MM.1S (cell line): ENCODE measurements around the gene ULBP1.
"Not testable (repeated sequence)": the region's sequence is repeated elsewhere in the genome, so short reads cannot be mapped to it uniquely, and the experiment has no call there.

Source experiments
- DNase-seq: peaks from one replicate; pipeline ENCODE4 v3.0.0-alpha.2; 2015
- H2AFZ ChIP-seq: fragments of 300-600 bp; sonication (generic); 2 replicates; pipeline ENCODE4 v1.6.0; 2016; ENCODE audit warnings: antibody characterized with exemption, low read length
- H3F3A ChIP-seq: fragments of 300-600 bp; sonication (generic); 2 replicates; pipeline ENCODE4 v1.6.1; 2016; ENCODE audit warnings: mild to moderate bottlenecking, antibody characterized with exemption, low read length, moderate library complexity, mixed read lengths; ENCODE audit not compliant: insufficient read depth
- H3K27ac ChIP-seq: fragments of 300-600 bp; sonication (generic); 2 replicates; pipeline ENCODE4 v1.5.1; 2016; ENCODE audit warnings: mild to moderate bottlenecking, low read length
- H3K27me3 ChIP-seq: fragments of 300-600 bp; sonication (generic); replicated peaks from 2 replicates; pipeline ENCODE4 v1.6.0; 2016; ENCODE audit warnings: low read length; ENCODE audit not compliant: insufficient read depth
- H3K36me3 ChIP-seq: fragments of 300-600 bp; sonication (generic); replicated peaks from 2 replicates; pipeline ENCODE4 v1.6.1; 2016; ENCODE audit warnings: mild to moderate bottlenecking, low read length, mixed read lengths; ENCODE audit not compliant: insufficient read depth
- H3K4me1 ChIP-seq: fragments of 300-600 bp; sonication (generic); 2 replicates; pipeline ENCODE4 v1.6.1; 2016; ENCODE audit warnings: low read length, mixed read lengths
- H3K4me2 ChIP-seq: fragments of 300-600 bp; sonication (generic); 2 replicates; pipeline ENCODE4 v1.6.0; 2016; ENCODE audit warnings: low read depth, low read length
- H3K4me3 ChIP-seq: fragments of 300-600 bp; sonication (generic); 2 replicates; pipeline ENCODE4 v1.5.1; 2016; ENCODE audit warnings: low read length, mixed read lengths
- H3K79me2 ChIP-seq: fragments of 300-600 bp; sonication (generic); 2 replicates; pipeline ENCODE4 v1.6.1; 2016; ENCODE audit warnings: mixed run types, low read length, mixed read lengths
- H3K9ac ChIP-seq: fragments of 300-600 bp; sonication (generic); 2 replicates; pipeline ENCODE4 v1.6.1; 2016; ENCODE audit warnings: low read length, mixed read lengths
- H3K9me2 ChIP-seq: fragments of 300-600 bp; sonication (generic); replicated peaks from 2 replicates; pipeline ENCODE4 v1.6.1; 2016; ENCODE audit warnings: mild to moderate bottlenecking, low read length, mixed read lengths; ENCODE audit not compliant: insufficient read depth
- H3K9me3 ChIP-seq: fragments of 300-600 bp; sonication (generic); replicated peaks from 2 replicates; pipeline ENCODE4 v1.6.1; 2016; ENCODE audit warnings: mild to moderate bottlenecking, low read length, mixed read lengths; ENCODE audit not compliant: insufficient read depth
- H4K20me1 ChIP-seq: fragments of 300-600 bp; sonication (generic); 2 replicates; pipeline ENCODE4 v1.6.1; 2016; ENCODE audit warnings: mild to moderate bottlenecking, low read length, moderate library complexity, mixed read lengths; ENCODE audit not compliant: insufficient read depth
- EZH2phosphoT487 ChIP-seq: fragments of 300-600 bp; sonication (generic); IDR thresholded peaks from 2 replicates; pipeline ENCODE4 v1.6.1; 2018; ENCODE audit warnings: antibody characterized with exemption, low read length
- TF ChIP-seq, protein P1 (sequence below): fragments of 300-600 bp; sonication (generic); IDR thresholded peaks from 2 replicates; pipeline ENCODE4 v1.5.1; 2016; ENCODE audit warnings: antibody characterized with exemption, low read length, mixed read lengths

The ULBP1 gene

DNA sequence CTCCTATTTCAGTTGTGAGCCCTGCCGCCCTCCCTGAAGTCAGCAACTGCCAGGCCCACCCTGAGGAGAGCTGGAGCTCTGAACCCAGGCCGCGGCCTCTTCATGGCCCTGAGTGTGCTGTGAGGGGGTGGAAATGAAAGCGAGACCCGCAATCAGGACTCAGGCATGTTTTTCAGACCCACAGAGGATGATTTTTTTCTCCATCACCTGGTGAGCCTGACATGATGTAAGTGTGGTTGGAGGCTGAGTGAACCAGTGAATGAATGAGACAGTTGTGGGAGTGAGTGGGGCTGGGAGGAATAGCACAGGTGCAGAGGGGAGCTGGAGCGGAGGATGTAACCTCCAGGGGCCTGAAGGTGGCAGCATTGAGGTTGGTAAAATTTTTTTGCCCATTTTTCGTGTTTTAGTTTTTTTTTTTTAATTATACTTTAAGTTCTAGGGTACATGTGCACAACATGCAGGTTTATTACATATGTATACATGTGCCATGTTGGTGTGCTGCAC lies 43.3 kb downstream of the ULBP1 start:
- Histone ChIP-seq H3K4me2 (no peak overlapping the region), H3K9me2 (no peaks in the 10 kb centered on the region), H3K36me3 (no peaks in the 10 kb centered on the region), H3F3A (no peaks in the 10 kb centered on the region), H4K20me1 (no peaks in the 10 kb centered on the region), H3K79me2 (no peaks in the 10 kb centered on the region), H3K4me3 (no peak overlapping the region), H3K4me1 (0 out of 2 replicates have a peak, but pooled peaks cover 4% of the 10 kb centered on the region), H2AFZ (no peak overlapping the region), H3K27me3 (peaks cover 14% of the 10 kb centered on the region), H3K9ac (no peak overlapping the region), H3K27ac (no peak overlapping the region), H3K9me3 (no peaks in the 10 kb centered on the region)
- no peak for TF ChIP-seq EZH2phosphoT487
- TF ChIP-seq, protein P1, sequence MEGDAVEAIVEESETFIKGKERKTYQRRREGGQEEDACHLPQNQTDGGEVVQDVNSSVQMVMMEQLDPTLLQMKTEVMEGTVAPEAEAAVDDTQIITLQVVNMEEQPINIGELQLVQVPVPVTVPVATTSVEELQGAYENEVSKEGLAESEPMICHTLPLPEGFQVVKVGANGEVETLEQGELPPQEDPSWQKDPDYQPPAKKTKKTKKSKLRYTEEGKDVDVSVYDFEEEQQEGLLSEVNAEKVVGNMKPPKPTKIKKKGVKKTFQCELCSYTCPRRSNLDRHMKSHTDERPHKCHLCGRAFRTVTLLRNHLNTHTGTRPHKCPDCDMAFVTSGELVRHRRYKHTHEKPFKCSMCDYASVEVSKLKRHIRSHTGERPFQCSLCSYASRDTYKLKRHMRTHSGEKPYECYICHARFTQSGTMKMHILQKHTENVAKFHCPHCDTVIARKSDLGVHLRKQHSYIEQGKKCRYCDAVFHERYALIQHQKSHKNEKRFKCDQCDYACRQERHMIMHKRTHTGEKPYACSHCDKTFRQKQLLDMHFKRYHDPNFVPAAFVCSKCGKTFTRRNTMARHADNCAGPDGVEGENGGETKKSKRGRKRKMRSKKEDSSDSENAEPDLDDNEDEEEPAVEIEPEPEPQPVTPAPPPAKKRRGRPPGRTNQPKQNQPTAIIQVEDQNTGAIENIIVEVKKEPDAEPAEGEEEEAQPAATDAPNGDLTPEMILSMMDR = peak; percentile 29
- DNase-seq = peak; percentile 16

DNA sequence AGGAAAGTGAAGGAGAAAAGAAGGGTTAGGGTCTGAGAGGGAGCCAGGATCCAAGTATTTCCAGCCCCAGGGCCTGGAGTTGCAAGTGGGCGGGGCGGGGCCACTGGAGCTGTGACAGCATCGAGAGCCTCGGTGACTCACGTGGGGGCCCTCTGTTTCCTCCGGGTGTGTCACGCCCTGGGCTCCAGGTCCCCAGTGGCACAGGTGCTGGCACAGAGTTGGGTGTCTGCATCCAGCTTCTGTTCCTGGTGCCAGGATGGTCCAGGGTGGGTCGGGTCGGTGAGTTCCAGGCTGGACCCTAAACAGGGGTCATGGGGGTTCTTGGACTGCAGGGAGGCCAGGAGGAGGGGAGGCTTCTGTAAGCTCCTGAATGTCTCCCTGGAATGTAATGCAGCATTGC lies 44.8 kb downstream of the ULBP1 start:
- H3K9me3 ChIP-seq = no peaks in the 10 kb centered on the region
- 0 out of 2 replicates have a peak, but pooled peaks cover 4% of the 10 kb centered on the region for H3K4me1 ChIP-seq
- no peaks in the 10 kb centered on the region for H3K36me3 ChIP-seq
- no peaks in the 10 kb centered on the region for H3K79me2 ChIP-seq
- no peak overlapping the region for H3K4me3 ChIP-seq
- H2AFZ ChIP-seq = no peak overlapping the region
- no peaks in the 10 kb centered on the region for H3K9me2 ChIP-seq
- no peaks in the 10 kb centered on the region for H4K20me1 ChIP-seq
- H3K4me2 ChIP-seq = no peak overlapping the region
- H3K27me3 ChIP-seq = peaks cover 23% of the 10 kb centered on the region
- DNase-seq = no peak
- no peak overlapping the region for H3K27ac ChIP-seq
- H3K9ac ChIP-seq = no peak overlapping the region
- TF ChIP-seq, protein P1 = no peak
- no peaks in the 10 kb centered on the region for H3F3A ChIP-seq

DNA sequence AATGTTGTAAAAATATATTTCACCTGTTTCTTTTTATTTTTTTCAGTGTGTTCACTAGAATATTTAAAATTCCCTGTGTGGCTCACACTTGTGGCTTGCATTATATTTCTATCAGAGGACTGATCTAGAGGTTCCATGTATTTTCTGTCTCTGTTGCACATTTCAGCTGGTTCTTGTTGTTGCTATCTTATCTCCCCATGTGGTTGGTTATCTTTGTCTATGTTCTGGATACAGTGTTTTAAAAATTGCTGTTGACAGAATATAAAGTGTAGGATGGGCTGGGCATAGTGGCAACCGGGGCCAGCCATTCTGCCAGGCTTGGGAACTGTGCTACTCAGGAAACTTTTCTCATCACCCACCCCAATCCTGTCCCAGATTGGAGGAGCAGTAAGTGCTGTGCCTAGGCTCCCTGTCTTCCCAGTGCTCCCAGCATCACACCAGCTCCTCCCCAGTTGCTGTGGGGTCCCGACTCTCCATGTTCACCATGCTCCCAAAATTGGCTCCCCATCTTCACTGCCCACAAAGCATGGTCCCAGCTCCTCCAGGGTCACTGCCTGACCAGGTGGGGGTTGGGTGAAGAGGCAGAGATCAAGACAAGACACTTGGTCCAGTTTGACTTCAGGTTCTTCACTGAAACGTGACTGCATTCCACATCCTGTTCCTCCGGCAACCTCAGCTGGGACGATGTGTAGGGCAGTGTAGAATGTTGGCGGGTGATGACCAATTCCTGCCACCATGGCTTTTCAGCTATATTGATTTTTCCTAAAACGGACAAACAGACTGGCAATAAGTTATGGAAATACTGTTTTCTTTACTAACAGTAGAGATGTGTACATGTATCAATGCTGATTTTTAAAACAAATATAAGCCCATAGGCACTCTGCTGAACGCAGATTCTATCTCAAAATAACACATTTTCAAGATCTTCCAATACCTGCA lies 49.4 kb downstream of the ULBP1 start:
- H3F3A ChIP-seq, H2AFZ ChIP-seq, H3K4me1 ChIP-seq, H4K20me1 ChIP-seq, H3K27ac ChIP-seq, H3K9me3 ChIP-seq, H3K9me2 ChIP-seq, H3K4me2 ChIP-seq, H3K4me3 ChIP-seq, DNase-seq, H3K9ac ChIP-seq, H3K36me3 ChIP-seq, H3K79me2 ChIP-seq: not testable (repeated sequence)
- H3K27me3 ChIP-seq = peaks cover 39% of the 10 kb centered on the region

DNA sequence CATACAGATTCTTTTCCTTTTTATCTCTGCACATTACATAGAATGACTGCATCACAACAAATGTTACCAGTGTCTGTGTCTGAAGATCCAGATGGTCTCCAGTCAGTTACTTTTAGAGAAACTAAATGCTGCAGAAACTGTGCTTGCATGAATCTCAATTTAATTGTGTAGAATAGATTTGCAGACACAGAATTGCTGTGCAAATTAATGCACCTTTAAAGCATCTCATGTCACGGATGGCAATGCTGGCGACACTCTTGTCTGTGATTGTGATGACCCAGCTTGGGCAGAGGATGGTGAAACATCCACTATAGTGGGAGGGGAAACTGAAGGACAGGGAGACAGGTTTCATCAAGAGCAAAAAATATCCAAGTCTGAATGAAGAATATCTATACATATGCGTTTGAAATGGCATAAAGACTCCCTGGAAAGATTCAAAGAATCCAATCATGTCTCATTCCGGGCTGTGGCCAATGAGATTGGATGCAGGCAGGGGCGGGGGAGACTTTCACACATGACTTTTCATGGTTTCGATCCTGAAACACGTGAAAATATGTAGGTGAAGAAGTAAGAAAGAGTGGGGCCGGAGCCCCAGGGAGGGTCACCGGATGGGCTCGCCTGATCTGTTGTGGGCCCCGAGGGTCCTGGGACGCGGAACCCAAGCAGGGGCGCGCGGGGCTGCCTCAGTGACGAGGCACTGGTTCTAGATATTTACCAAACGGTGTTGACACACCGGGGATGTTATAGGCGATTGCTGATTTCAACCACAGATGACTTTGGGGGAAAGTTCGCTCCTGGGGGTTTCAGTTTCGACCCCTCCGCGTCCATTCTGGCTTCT lies 50.3 kb downstream of the ULBP1 start:
- H3K36me3 ChIP-seq, H4K20me1 ChIP-seq, H3K4me2 ChIP-seq, H2AFZ ChIP-seq, DNase-seq, H3K79me2 ChIP-seq, H3K9me3 ChIP-seq, H3F3A ChIP-seq, H3K4me1 ChIP-seq, H3K27ac ChIP-seq, H3K9ac ChIP-seq, H3K4me3 ChIP-seq, H3K9me2 ChIP-seq: not testable (repeated sequence)
- H3K27me3 ChIP-seq = peaks cover 46% of the 10 kb centered on the region

DNA sequence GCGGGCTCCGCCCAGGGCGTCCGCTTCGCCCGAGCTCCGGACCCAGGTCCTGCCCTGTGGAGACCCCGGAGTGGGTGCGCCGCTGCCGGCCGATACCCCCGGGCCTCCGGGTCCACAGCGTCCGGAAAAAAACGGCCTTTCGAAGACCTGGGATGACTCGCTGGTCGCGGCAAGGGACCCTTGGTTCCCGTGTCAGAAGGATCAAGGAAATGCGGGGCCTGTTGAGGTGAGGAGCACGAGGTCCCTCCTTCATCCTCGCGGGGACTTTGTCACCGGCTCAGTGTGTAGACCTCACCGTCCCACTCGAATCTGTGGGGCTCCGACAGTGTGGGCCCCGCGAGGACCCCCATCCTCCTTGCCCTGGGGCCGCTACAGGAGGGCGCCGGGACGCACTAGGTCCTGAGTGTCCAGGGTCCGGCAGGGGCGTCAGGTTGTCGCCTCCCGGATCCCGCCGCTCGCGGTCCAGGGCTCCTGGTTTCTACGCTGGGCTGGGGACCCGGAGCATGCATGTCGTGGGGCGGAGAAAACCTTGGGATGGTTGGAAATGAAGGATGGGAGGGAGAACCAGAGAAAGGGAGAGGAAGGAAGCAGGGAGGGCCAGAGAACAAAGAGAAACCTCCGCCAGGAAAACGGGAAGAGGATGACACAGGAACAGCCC lies 51.0 kb downstream of the ULBP1 start:
- not testable (repeated sequence) for H2AFZ ChIP-seq, DNase-seq, H4K20me1 ChIP-seq, H3K9ac ChIP-seq, H3F3A ChIP-seq, H3K4me3 ChIP-seq, H3K9me3 ChIP-seq, H3K9me2 ChIP-seq, H3K36me3 ChIP-seq, H3K4me2 ChIP-seq, H3K27ac ChIP-seq, H3K4me1 ChIP-seq, H3K79me2 ChIP-seq
- H3K27me3 ChIP-seq = peaks cover 47% of the 10 kb centered on the region
